ENCODE measurements around the gene LEKR1. TPM values are rescaled to one million over a fixed set of nuclear protein-coding genes. Genes with fewer than 3 reads are reported as not detected.

Gene LEKR1
- total and polyA plus RNA-seq, 2 donors (not counting 3 experiments of a cell fraction or from before 2014, with no cell fraction given): 0.07 to 0.64 TPM

- Histone ChIP-seq H3K27ac (ENCODE audit: insufficient read depth, low read depth, low read length) (no peak overlapping the region), H3K27me3 (ENCODE audit: control insufficient read depth in 2 of 2, insufficient read depth in 2 of 2, low read length in 2 of 2) (no peaks in the 10 kb centered on the region), H3K4me3 (replicated peaks in 1 of 3; ENCODE audit: insufficient read depth in 1 of 3, low read depth in 1 of 3, low read length in 3 of 3) (no peak overlapping the region), H3K9me1 (replicated peaks; ENCODE audit: control insufficient read depth, extremely low read depth, insufficient read depth, low read length) (no peaks in the 10 kb centered on the region), H3K4me1 (ENCODE audit: control insufficient read depth, extremely low read depth, insufficient read depth, low read length) (peaks cover 23% of the 10 kb centered on the region), H3K79me2 (ENCODE audit: control insufficient read depth, insufficient read depth, low read length) (no peaks in the 10 kb centered on the region), H2AFZ (ENCODE audit: low read depth, low read length) (no peak overlapping the region), H3K9me3 (replicated peaks; ENCODE audit: control insufficient read depth, insufficient read depth, low read length) (no peaks in the 10 kb centered on the region), H4K20me1 (replicated peaks; ENCODE audit: control insufficient read depth, extremely low read depth, insufficient read depth, low read length) (no peaks in the 10 kb centered on the region), H3K36me3 (ENCODE audit: control insufficient read depth in 2 of 2, extremely low read depth in 1 of 2, insufficient read depth in 2 of 2, low read length in 2 of 2) (no peaks in the 10 kb centered on the region), H3K9ac (replicated peaks; ENCODE audit: extremely low read depth, insufficient read depth, low read length) (no peak overlapping the region), H3K4me2 (ENCODE audit: insufficient read depth, low read length) (no peak overlapping the region)
- FAIRE-seq: no peak
- intact Hi-C loops (cut with micrococcal nuclease): no loop called here
- DNase-seq (ENCODE audit: low read depth, low spot score): no peak
- ChIA-PET CTCF (interaction anchor here (1.4 kb wide), 1 partner anchor 117 kb away, joined by 4 read pairs; no protein-coding TSS in a partner anchor), POLR2A (interaction anchor here (0.6 kb wide), 1 partner anchor 100 kb away, joined by 3 read pairs; no protein-coding TSS in a partner anchor)
- dilution Hi-C loops (cut with MboI; ENCODE audit: extremely low pct_ligation_motif_present, low sequenced_read_pairs): no loop called here
- TF ChIP-seq EZH2 (IDR thresholded peaks at IDR 0.05; ENCODE audit: borderline replicate concordance, low read depth, low read length, severe bottlenecking) (no peak), FOS (IDR thresholded peaks at IDR 0.05; ENCODE audit: borderline replicate concordance, insufficient read depth, low read length) (no peak), POLR2AphosphoS5 (IDR thresholded peaks at IDR 0.05; ENCODE audit: insufficient read depth, low read depth, low read length) (no peak), JUN (IDR thresholded peaks at IDR 0.05; ENCODE audit: borderline replicate concordance, insufficient read depth, insufficient read length, low read depth) (no peak), POLR2A (IDR thresholded peaks at IDR 0.05; ENCODE audit: low read depth, low read length) (no peak), MYC (IDR thresholded peaks at IDR 0.05; ENCODE audit: low read depth, low read length) (no peak), GATA2 (IDR thresholded peaks at IDR 0.05; ENCODE audit: insufficient read depth, insufficient read length, low read depth, low read length) (no peak)
- TF ChIP-seq, protein P1, sequence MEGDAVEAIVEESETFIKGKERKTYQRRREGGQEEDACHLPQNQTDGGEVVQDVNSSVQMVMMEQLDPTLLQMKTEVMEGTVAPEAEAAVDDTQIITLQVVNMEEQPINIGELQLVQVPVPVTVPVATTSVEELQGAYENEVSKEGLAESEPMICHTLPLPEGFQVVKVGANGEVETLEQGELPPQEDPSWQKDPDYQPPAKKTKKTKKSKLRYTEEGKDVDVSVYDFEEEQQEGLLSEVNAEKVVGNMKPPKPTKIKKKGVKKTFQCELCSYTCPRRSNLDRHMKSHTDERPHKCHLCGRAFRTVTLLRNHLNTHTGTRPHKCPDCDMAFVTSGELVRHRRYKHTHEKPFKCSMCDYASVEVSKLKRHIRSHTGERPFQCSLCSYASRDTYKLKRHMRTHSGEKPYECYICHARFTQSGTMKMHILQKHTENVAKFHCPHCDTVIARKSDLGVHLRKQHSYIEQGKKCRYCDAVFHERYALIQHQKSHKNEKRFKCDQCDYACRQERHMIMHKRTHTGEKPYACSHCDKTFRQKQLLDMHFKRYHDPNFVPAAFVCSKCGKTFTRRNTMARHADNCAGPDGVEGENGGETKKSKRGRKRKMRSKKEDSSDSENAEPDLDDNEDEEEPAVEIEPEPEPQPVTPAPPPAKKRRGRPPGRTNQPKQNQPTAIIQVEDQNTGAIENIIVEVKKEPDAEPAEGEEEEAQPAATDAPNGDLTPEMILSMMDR (IDR thresholded peaks at IDR 0.05; ENCODE audit: extremely low read depth in 1 of 2, insufficient read depth in 1 of 2, low read depth in 1 of 2, low read length in 2 of 2): no peak
- TF ChIP-seq, protein P2, sequence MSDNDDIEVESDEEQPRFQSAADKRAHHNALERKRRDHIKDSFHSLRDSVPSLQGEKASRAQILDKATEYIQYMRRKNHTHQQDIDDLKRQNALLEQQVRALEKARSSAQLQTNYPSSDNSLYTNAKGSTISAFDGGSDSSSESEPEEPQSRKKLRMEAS (IDR thresholded peaks at IDR 0.05; ENCODE audit: insufficient read depth, insufficient read length): no peak
- BruUV-seq (replicated peaks): no TSS peak
Observed at GRCh38 chr3:156792945-156793344, 33.2 kb upstream of the LEKR1 start.

All from endothelial cell of umbilical vein (primary cell).